Left forelimb (tissue), 1 donor: ENCODE results near the gene AGBL4.

ENCODE experiments used
- DNase-seq: peaks from one replicate; pipeline ENCODE4 v3.0.0-alpha.2; 2018; ENCODE audit warnings: low spot score

The AGBL4 gene

GRCh38 chr1:49694251-49694827 is 329.4 kb downstream of the AGBL4 start:
- no peak for DNase-seq

DNA sequence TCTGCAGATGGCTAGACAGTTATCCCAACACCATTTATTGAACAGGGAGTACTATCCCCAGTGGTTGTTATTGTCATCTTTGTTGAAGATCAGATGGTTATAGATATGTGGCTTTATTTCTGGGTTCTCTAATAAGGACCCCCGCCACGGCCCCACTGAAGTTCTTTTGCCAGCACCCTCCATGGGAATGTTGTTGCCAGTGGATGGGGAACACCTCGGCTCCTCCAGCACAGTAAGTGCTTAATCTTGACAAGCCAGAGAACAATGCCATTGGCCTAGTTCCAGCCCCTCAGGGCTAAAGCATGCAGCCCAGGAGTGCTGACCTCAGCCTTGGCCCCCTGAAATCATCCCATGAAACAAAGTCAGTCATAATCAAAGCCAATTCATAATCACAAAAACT is 337.6 kb downstream of the AGBL4 start:
- no peak for DNase-seq

- DNase-seq, result no peak
Observed at GRCh38 chr1:49677706-49678105, 346.0 kb downstream of the AGBL4 start.

DNA sequence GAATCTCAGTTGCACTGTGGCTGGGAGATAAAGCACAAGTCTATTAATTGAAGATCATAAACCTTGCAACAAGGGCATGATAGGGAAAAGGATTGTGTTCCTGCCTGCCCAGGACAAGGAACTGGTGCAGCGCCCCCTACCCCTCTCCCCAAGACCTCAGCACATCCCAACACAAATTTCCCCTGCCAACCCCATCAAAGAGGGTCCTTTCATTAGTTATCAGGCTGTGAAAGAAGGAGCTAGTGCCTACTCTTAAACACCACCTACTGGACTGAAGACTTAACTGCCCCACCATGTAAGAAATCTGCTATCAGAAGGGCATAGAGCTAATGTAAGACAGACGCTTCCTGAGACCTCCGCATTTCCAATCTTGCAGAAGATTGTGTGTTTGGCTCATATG is 372.6 kb downstream of the AGBL4 start:
- DNase-seq, result no peak

DNA sequence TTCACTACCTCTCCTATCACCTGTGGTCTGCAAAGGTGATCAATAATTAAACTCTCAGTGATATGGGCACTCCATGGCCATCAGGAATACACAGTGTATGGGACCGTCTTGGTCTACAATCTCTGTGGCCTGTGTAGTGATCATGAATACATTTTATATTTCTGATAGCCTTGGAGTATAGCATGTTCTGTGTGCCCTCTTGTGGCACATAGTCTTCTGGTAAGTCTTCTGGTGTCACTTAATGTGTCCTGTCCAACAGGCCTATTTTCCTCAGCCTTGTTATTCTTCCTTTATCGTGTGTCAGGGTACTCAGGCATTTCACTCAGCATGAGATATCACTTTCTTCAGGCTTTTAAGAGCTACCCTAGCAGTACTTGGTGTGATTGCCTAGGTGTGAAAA is 393.6 kb downstream of the AGBL4 start:
- DNase-seq, result no peak

GRCh38 chr1:49627781-49628180 is 396.0 kb downstream of the AGBL4 start:
- no peak for DNase-seq

- no peak for DNase-seq
Observed at GRCh38 chr1:49626472-49626871, 397.3 kb downstream of the AGBL4 start.

DNA sequence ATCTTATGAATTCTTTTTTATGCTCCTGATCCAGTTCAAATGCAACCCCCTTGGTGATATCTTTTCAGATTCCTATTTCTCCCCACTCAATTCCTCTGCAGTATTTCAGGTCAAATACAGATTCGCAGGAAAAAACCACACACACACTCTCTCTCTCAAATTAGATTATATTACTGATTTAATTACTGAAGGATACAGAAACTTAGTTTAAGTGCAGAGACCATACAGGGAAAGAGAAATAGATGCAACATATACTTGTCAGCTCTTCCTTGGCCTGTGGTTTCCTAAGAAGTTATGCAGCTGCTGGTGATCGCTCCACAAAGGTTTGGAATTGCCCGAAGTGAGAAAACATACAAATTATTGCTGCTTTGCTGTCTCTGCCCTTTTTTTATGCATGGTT is 400.9 kb downstream of the AGBL4 start:
- DNase-seq, result no peak

DNA sequence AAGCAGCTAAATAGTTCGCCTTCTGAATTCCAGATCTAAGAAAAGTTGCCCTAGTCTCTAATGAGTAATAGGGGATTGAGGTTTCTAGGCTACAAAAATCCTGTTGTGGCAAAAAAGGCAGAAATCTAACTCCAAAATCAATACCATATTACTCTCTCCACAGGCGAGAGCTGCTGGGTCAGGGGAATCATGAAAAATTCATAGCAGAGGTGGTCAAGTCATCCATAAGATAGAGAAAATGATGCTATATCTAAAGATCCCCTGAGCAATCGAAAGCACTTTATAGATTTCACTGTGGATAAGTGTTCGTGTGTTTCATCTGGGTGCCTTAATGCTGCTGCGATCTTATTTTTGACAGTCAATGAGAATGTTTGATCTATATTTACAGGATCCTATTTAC is 417.7 kb downstream of the AGBL4 start:
- no peak for DNase-seq

- no peak for DNase-seq
Observed at GRCh38 chr1:49597436-49597835, 426.3 kb downstream of the AGBL4 start.

DNA sequence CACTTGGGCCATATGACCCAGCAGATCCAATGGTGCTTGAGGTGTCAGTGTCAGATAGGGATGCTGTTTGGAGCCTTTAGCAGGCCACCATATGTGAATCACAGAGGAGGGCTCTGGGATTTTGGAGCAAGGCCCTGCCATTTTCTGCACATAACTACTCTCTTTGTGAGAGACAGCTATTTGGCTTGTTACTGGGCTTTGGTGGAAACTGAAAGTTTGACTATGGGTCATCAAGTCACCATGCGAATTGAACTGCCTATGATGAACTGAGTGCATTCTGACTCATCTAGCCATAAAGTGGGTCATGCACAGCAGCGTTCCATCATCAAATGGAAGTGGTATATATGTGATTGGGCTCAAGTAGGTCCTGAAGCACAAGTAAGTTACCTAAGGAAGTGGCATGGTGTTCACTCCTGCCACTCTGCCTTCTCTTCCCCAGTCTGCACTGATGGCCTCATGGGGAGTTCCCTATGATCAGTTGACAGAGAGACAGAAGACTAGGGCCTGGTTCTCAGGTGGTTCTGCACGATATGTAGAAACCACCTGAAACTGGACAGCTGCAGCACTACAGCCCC is 447.3 kb downstream of the AGBL4 start:
- DNase-seq, result no peak

GRCh38 chr1:49556676-49557234 is 467.0 kb downstream of the AGBL4 start:
- DNase-seq, result no peak

DNA sequence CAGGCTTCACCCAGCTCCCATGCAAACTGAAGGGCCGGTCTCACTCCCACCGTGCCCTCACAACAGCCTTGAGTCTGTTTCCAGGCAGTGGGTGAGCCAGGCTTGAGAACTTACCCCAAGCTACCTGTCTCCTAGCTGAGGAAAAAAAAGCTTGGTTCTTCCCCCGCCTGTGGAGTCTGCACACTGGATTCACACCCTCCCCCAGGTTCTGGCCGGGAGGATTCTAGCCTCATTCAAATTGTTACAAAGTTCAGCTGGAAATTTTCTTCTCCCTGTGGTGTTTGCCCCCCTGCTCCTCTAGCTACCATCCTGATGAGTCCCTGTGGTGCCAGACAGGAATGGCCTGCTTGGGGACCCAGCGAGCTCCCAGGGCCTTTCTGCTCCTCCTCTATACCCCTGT is 471.7 kb downstream of the AGBL4 start:
- no peak for DNase-seq

DNA sequence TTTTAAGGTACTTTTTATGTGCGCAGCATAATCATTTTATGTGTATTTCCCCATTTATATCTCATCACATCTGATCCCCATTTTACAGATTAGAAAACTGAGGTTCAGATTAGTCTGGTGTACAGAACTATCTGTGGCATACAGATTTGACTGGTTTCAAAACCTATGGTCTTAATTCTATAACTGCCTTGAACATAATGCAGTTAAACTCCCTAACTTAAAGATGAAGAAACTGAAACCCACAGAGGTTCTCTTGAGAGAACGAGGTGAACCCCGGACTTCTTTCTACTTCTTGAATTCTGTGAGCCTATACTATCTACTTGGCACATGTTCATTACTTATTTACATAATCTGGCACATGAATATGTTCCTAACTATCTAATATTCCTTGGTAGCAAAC is 479.1 kb downstream of the AGBL4 start:
- no peak for DNase-seq

- no peak for DNase-seq
Observed at GRCh38 chr1:49541096-49541752, 482.5 kb downstream of the AGBL4 start.

- no peak for DNase-seq
Observed at GRCh38 chr1:49527606-49528305, 496.0 kb downstream of the AGBL4 start.

GRCh38 chr1:49526672-49527071 is 497.1 kb downstream of the AGBL4 start:
- DNase-seq, result no peak

DNA sequence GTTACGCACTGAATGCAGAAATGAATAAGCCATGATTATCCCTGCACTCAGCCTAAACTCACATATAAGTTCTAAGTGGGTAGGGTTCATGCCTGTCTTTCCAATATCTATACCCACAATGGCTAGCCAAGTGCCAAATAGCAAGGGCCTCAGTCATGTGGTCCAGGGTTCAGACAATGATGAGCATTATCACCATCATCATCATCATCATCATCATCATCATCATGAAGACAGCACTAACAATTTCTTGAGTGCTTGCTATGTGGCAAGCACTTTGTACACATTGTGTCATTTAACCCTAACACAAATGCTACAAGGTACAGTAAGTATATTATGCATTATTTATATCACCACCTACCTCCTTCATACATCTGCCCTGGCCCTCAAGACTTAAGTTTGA is 500.0 kb downstream of the AGBL4 start:
- no peak for DNase-seq

GRCh38 chr1:49466961-49467360 is 556.8 kb downstream of the AGBL4 start:
- no peak for DNase-seq

DNA sequence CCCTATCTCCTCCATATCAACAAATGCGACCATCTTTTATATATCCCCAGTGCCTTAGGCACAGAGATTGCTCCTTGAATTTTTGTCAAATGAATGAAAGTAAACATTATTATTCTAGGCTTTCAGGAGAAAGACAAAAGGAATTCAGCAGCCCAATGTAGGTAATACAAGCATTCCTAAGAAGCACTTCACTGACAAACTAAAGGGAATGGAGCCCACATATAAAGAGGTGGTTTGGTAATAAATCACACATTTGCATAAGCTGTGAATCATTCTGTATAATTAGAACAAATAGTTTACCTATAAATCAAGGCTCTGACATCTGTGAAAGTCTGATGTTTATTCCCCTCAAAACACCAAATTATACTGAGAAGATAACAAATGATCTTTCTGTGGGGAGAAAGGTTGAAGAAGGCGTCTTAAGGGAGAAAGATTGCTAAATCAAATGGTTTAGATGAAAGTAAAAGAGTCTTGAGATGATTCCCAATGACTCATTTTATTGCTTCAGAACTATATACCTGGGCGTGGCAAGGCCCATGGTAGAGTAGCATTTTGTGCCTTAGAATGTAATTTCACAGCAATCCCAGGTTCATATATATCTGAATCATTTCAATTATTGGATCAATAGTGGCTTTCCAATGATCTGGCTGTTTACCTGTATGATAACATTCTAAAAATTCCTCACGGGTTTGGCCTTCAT is 558.1 kb downstream of the AGBL4 start:
- DNase-seq, result no peak

DNA sequence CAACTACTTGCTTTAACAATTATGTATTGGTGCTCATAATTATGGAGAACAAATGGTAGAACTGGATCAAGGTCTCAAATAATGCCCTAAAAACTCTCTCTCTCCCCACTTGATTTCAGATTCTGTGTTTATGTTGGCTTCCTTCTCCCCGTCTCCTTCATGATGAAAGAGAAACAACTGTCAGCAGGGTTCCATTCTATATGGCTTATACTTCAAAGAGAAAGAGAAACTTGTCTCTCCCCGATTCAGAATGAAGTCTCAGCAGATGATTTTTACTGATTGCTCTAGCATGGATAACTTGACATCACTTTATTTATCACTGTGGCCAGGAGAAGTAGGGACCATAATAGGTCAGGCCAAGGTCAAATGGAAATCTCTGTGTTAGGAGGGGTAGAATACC is 575.6 kb downstream of the AGBL4 start:
- DNase-seq, result no peak

GRCh38 chr1:49436865-49437264 is 586.9 kb downstream of the AGBL4 start:
- DNase-seq, result no peak
